IPS-11a (cell line): ENCODE data around the gene KPNA3.
"Not testable (repeated sequence)": the region's sequence is repeated elsewhere in the genome, so short reads cannot be mapped to it uniquely, and the experiment has no call there.

Source experiments
- H3K4me3 ChIP-seq: one replicate; pipeline ENCODE4 v1.5.1; 2013; ENCODE audit warnings: low read depth, low read length, control low read depth

The KPNA3 gene

DNA sequence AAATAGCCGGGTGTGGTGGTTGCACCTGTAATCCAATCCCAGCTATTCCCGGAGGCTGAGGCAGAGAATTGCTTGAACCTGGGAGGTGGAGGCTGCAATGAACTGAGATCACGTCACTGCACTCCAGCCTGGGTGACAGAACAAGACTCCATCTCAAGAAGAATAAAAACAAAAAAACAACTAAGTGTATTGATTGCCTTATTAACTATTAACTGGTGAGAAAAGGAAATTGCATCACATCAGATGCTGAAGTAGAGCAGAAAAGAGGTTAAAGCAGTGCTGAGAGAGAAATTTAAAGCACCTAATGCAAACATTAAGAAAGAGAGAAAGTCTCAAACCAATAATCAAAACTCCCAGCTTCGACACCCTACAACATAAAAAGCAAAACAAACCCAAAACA lies 38.3 kb downstream of the KPNA3 start:
- no peak overlapping the region for H3K4me3 ChIP-seq

DNA sequence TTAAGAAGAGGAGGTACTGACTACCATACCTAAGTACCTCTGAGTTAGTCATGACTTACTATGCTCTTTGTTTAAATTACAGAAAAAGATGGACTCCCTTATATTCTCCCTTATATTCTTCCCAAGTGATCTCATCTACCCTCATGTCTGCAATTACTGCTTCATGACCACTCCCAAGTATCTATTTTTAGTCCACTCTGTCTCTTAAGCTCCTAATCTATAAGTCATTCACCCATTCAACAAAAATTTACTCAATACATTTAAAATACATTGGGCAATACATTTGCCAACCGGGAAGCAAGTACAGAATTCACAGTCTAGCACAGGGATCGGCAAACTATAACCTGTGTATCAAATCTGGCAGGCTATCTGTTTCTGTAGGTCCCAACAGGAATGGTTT lies 42.6 kb downstream of the KPNA3 start:
- H3K4me3 ChIP-seq: no peak overlapping the region

DNA sequence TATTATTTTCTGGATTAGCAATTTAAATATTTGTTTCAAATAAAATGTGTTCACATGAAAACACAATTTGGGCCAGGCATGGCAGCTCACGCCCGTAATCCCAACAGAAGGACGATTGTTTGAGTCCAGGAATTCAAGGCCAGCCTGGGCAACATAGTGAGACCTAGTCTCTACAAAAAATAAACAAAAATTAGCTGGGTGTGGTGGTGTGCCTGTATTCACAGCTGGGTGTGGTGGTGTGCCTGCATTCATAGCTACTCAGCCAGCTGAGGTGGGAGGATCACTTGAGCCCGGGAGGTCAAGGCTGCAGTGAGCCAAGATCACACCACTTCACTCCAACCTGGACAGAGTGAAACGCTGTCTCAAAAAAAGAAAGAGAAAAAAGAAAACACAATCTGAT lies 46.4 kb downstream of the KPNA3 start:
- H3K4me3 ChIP-seq: no peak overlapping the region

DNA sequence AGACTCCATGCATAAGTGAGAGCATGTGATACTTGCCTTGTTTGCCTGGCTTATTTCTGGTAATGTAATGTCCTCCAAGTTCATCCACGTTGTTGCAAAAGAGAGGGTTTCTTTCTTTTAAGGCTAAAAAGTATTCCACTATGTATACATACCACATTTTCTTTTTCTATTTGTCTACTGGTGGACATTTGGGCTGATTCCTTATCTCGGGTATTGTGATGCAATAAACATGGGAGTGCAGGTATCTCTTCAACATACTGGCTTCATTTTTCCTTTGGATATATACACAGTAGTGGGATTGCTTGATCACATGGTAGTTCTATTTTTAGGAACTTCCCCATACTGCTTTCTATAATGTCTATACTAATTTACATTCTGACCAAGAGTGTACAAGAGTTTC lies 51.6 kb downstream of the KPNA3 start:
- H3K4me3 ChIP-seq: no peak overlapping the region

DNA sequence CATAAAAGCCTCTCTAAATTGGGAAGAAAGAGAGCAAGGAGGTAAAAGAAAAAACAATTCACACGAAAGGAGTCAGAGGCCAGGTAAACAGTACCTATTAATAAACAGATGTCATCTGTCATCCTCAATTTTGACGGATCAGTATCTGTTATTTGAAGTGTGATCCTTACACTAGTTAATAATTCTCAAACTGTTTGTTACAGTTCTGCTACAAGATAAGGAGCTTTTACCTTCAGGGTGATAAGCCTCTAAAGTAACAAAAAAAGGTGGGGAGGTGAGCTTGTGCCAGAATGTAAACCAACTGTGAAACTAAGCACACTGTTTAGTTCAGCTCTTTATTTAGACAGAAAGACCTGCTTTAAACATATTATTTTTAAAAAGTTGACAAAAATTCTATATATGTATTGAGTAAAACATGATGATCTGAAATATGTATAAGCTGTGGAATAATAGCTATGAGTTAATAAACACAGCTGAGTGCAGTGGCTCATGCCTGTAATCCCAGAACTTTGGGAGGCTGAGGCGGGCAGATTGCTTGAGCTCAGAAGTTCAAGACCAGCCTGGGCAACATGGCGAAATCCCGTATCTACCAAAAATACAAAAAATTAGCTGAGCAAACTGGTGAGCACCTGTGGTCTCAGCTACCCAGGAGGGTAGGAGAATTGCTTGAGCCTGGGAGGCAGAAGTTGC lies 52.8 kb downstream of the KPNA3 start:
- no peak overlapping the region for H3K4me3 ChIP-seq

DNA sequence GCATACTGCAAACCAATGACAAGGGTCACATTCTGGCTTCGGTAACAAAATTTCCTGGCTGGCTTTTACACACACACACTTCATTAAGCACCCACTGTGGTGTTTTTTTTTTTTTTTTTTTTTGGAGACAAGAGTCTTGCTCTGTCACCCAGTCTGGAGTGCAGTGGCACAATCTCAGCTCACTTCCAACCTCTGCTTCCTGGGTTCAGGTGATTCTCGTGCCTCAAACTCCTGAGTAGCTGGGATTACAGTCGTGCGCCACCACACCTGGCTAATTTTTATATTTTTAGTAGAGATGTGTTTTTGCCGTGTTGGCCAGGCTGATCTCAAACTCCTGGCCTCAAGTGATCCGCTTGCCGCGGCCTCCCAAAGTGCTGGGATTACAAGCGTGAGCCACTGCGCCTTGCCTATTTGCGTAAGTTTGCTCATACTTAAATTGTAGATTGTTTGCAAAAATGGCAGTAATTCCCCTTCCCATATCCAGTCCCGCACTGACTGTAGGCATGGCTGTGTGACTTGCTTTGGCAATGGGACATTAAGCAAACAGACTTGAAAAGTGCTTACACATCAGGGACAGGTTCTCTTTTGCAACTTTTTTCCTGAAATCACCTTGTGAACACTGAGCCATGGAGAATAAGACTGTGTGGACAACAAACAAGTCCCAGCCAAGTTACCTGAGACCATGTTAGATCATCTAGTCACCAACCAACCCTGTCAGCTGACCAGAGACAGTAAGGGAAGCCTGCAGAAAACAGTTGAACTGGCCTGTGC lies 59.1 kb downstream of the KPNA3 start:
- no peak overlapping the region for H3K4me3 ChIP-seq

DNA sequence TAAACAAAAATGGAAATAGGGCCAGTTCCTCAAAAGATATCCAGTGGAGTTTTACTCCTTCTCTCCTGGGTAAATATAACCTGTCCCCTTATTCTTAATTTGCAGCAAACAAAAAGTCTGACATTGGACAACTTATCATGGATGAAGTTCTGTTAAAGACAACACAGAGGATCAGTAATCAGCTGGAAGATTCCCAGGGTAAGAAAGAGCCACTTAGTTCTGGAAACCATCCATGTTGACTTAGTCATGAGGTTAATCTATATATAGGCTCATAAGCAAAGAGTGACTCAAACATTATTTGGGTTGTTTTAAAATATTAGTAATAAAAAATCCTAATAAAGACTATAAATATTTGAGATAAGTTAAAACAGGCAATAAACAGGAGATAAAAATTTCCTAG lies 60.7 kb downstream of the KPNA3 start:
- no peak overlapping the region for H3K4me3 ChIP-seq

DNA sequence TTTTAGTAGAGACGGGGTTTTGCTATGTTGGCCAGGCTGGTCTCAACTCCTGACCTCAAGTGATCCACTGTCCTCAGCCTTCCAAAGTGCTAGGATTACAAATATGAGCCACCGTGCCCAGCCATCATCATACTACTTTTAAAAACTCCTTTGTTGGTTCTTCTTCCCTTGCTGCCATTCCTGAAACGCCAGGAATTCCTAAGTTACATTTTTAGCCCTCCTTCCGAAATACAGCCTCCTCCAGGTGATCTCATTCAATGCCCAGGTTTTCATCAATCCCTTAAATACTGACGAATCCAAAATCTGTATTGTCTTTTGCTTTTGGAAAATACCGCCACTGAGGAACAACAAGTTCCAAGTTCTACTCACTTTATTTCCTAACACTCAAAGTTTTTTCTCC lies 75.9 kb downstream of the KPNA3 start:
- no peak overlapping the region for H3K4me3 ChIP-seq

DNA sequence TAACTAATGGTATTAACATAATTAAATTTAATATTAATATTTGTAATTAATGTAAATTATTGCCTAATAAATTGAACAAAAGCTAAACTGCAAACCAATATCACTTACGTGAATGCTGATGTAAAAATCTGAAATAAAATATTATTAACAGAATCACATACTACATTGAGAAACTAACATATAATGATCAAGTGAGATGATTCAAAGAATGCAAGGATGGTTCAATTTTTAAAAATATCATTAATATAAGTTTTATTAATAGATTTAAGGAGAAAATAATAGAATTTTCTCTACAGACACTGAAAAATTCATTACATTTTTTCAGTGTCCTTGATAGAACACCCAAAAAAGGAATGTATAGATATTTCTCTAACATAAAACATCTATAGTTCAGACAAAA lies 77.7 kb downstream of the KPNA3 start:
- no peak overlapping the region for H3K4me3 ChIP-seq

DNA sequence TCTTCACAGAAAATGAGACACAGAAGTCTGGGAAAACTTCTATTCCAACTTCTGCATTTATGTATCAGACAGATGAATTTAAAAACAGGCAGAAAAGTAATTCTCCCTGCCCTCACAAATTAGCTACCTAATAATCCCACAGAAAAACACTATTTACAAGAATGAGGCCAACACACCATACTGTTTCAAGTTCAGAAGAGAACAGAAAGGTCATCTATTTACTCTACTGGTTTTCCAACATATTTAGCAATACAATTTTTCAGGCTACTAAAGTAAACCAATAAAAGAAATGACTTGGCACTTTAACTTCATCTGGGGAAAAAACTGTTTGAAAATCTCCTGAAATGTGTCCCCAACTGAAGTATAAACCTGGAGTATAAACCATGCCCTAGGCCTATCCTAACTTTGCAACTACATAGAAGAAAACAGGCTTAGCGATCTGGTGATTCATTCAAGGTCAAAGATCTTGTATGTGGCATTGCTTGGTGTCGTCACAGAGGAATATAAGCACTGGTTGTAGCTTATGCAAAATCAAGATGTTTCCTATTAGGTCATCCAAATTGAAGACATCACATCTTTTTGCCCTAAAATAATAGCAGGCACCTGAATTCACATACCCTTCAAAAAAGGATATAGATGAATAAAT lies 81.1 kb downstream of the KPNA3 start:
- H3K4me3 ChIP-seq: no peak overlapping the region

DNA sequence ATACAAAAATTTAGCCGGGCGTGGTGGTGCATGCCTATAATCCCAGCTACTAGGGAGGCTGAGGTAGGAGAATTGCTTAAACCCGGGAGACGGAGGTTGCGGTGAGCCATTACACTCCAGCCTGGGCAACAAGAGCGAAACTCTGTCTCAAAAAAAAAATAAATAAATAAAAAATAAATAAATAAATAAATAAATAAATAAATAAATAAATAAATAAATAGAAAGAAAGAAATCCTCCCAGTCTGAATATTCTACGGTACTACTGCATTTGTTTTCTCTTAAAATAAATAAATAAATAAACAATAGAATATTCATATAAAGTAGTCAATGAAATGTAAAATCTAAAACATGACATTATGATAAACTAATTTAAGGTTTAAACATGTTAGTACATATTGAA lies 88.2 kb downstream of the KPNA3 start:
- H3K4me3 ChIP-seq: not testable (repeated sequence)

DNA sequence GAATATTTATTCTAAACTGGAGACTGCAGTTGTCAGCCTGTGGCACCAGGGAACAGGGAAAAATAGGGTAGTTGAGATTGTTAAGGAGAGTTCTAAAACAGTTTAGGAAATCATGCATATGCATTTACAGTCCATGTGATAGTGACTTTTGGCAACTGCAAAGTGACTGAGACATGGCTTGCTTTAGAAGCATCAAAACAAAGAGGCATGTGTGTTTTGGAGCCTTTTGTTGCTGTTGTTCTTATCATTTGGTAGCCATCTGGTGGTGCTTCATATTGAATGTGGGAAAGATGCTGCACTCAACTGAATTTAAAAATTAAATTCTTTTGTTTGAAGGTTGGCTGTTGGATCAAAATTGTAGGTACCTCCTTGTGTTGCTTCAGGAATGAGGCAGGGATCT lies 91.0 kb downstream of the KPNA3 start:
- H3K4me3 ChIP-seq: no peak overlapping the region

DNA sequence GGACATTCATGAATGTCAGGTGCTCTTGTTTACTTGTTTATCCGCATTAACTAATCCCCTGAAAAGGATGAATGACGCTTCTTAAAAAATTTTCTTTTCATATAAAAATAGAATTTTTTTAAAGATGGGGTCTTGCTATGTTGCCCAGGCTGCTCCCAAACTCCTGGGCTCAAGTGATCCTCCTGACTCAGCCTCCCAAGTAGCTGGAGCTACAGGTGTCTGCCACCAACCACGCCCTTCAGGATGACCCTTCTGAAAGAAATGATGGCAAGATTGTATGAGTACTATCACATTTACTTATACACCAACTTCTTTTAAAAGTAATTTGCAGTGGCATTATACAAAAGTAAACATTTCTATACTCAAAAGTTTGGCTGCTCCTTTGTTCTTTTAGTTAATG lies 95.0 kb downstream of the KPNA3 start:
- H3K4me3 ChIP-seq: no peak overlapping the region

DNA sequence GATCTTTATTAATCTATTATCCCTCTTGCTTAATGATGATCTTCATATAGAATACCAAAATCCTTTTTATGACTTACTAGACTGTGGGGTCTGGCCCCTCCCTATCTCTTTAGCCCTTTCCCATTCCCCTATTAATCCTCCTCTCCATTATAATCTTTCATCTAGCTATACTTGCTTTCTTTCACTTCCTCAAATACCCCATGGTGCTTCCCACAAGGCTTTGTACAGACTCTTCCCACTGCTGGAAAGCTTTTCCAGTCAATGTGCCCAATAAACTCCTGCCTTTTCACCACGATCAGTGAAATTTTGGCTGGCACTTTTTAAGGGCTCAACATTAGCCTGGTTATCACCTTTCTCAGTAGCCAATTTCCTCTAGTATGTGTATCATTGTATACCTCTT lies 98.0 kb downstream of the KPNA3 start:
- no peak overlapping the region for H3K4me3 ChIP-seq

DNA sequence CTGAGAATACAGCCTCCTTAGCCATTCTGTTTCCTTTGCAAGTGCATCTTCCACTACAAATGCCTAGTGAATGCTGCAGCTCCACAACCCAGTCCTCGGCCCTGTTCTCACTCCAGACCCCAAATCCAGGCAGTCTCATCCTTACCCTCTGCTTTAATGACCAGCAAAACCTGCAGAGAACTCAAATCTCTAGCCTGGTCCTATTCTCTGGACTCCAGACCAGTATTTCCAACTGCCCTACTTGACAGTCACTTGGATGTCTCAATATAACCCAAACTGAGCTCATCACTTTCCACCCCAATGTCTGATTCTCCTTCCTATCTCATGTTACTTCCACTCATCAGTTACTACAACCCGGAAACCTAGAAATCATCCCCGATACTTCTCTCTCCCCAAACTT lies 98.6 kb downstream of the KPNA3 start:
- H3K4me3 ChIP-seq: no peak overlapping the region

DNA sequence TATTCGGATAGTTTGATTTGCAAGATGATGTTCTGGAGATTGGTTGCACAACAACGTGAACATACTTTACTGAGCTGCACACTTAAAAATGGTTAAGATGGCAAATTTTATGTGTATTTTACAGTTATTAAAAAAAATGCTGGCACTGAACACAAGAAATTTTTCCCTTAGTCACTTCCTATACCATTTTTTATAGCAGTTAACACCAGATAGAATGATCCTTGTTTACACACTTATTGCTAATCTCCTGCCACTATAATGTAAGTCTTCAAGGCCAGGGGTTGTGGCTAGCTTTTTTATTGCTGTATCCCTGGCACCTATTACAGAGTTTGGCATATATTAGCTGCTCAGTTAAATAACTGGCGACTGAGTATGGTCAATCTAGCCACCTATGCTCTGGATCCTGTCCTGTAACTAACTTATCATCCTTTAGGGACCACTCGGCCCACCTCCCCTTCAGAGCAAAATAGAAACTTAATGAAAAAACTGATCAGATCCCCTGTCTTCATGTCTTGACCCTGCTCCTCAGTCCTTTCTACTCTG lies 99.2 kb downstream of the KPNA3 start:
- no peak overlapping the region for H3K4me3 ChIP-seq

DNA sequence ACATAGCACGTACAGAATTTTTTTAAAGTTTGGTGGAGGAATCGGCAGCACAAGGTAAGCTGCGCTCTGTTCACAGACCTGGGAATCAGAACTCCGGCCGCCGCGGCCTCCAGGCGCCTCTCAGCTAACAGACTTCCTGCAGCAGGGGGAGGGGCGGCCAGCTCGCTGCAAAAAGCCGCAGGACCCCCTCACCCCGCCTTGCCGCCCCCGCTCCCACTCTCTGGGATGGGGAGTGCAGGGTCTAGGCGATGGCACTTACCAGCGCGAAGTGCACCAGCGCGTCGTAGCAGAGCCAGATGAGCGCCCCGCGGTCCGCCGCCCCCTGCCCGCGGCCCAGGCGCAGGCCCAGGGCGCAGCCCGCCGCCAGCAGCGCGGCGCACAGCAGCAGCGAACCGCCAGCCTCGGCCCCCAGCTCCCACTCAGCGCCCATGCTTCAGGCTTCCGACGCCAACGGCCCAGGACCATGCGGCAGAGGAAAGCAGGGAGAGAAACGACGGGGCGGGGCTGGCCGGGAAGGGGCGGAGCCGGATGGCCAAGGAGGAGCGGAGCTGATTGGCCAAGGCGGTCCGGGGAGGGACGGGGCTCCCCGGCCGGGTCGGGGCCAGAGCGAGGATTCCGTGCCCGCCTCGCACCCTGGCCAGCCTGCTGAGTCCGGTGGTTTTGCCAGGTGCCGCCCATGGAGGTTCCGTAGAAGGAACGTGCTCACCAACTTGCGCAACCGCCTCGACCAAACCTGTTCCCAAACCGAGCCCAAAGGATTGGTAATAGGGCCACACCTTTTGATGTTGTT lies 101.3 kb downstream of the KPNA3 start, which contains the start of gene EBPL:
Gene EBPL, minus strand, starts transcription at position 492 of the 790 bp plus-strand sequence. Its CDS starts 62 bp downstream, at position 430.
- peak within 1 kb of the TSS; percentile 82 for H3K4me3 ChIP-seq

DNA sequence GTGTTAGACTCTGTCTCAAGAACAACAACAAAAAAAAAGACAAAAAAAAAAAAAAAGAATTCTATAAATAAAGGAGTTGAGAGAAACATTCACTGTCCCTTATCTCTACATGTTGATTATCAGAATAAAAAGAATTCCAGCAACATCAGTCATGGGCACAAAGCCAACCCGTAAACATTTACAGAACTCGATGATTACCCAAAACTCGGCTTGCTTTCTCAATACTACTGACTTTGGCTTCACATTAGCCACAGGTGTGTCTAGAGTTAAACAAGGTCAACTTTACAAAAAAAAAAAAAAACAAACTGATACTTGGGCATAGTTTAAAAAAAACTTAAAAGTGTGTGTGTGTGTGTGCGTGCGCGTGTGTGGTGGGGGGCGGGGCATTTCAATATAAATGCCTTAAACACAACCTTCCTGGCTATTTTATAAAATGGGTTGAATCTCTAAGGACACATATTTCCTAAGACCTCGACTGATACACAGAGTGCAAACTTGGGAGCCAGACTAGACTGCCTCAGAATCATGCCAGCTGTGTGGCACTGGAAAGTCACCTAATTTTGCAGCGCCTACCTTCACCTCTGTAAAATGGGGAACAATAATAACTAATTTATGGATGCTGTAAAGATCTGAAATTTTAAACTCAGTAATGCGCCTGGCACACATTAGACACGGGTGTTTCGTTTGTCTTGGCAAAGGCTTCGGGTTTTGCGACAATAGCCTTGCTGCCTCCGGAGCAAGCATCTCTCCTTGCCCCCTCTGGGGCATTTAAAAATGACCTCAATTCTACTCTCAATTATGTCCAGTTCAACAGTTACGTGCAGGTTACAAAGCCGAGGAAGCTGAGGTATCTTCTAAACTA lies 102.1 kb downstream of the KPNA3 start:
- peak overlapping the region; percentile 82 for H3K4me3 ChIP-seq

DNA sequence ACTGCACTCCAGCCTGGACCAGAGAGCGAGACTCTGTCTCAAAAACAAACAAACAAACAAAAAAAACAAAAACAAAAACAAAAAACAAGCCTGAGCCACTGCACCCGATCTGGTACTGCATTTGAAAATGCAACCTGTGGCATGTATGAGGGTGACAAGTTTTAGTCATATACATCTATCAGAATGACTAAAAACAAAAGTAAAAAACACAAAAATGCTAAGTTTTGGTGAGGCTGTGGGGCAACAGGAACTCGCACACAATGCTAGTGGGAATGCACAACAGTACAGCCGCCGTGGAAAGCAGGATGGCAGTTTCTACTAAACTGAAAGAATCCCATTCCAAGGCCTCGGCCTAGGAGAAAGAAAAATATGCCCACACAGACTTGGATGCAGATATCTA lies 109.0 kb downstream of the KPNA3 start:
- H3K4me3 ChIP-seq: no peak overlapping the region

DNA sequence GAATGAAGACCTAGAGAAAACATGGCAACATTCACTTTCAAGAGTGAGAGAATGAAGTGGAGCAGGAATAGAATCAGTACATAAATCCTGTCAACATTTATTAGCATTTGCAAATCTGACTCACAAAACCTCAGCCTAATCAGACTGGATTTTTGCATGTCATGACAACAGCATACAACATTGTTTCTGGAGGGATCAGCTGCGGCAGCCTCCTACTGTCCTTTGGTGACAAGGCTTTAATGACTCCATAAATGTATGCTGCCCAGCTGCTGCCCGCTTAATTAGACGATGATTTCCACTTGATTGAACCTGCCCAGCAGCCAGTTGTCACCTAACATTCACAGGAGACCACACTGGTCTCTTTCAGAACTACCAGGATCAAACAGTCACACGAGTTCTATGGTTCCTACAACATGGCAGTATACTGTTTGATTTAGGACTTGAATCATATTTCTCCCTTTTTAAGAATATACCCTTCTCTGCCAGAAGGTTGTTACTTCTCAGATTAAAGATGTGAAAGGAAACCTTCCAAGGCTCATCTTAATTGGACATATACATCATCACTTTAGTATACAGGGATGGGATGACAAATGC lies 110.5 kb downstream of the KPNA3 start:
- no peak overlapping the region for H3K4me3 ChIP-seq
